Fibroblast of gingiva (primary cell): ENCODE data around the gene DYNC1I2.

ENCODE experiments used
- DNase-seq: peaks from one replicate; pipeline ENCODE4 v3.0.0-alpha.2; 2011; ENCODE audit warnings: low read depth

Gene DYNC1I2

DNA sequence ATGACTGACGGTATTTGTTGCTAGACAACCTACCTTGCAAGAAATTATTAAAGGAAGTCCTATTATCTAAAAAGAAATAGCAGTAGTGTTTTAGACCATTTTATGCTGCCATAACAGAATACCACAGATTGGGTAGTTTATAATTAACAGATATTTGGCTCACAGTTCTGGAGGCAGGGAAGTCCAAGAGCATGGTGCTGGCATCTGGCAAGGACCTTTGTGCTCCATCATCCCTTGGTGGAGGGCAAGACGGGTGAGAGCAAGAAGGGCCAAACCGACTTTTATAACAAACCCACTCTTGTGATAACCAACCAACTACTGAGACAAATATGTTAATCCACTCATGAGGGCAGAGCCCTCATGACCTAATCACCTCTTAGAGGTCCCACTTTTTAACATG is 91.2 kb downstream of the DYNC1I2 start:
- DNase-seq = no peak

DNA sequence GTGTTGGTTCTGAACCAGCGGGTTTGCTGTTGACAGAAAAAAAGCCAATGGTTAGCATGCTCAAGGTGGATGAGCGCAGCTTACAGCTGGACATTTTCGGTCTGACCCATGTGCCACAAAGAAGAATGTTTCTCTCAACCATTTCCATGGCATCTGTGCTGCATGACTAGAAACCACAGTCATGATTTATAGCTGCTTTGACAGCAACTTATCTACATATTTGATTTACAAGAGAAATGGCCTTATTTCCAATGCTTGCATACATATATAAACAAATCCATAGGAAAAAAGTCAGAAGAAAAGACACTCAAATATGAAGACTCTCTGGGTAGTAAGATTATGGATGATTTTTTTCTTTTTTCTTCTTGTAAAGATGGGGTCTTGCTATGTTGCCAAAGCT is 98.2 kb downstream of the DYNC1I2 start:
- no peak for DNase-seq

DNA sequence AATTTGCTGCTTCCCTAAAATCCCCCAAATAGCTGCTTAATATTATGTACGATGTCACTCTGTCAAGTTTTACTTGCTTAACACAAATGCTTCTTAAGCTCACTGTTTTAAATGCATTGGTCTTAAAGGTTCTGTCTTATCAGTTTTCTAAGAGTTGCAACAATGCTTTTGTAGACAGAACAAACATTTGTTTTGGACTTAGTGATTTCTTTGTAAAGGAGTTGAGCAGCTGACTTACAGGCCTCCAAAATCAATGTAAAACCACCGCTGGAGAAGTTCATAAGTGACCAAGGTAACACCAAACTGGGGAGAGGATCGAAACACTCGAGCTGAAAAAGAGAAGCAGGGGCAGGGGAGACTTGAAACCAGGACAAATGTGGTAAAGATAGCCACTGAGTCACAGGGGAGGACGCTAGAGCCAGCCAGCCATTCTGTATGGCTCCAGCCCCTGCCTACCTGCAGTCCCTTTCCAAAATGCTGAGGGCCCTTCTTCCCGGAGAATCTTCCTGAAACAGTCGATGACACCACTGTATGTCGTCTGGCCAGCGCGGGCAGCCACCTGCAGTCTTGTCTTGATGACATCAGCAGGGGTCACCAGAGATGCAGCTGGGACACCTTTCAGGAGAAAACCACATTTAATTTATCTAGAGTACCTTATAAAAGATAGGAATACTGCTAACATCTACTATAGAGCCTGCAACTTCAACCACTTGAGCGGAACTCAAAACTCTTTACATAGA is 100.2 kb downstream of the DYNC1I2 start:
- no peak for DNase-seq

DNA sequence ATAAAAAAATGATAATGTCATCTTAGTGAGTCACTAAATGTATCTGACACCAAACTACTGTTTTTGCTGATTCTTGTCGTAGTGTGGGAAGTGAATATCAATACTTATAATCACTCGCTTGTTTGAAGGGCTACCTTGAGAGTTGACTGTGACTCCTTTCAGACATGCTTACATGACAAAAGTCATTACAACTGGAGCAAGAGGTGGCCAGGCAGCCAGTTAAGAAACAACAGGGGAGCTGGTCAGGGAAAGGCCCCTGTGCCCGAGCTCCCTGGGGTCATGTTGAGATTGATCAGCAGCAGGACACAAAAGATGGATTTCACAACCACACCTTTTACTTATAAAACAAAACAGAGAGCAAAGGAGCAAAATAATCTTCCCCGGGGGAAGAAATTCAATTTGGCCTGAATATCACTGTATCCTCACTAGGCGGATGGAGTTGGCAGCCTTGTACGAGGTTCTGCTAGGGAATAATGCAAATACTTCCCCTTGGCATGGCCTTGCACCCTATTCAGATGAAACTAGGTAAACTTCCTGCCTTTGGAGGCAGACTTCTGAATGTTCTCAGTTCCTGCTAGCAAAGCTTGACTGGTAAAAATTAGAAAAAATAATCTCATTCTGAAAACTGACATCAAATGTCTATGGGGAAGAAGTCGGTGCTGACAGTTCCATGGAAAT is 101.2 kb downstream of the DYNC1I2 start:
- no peak for DNase-seq

DNA sequence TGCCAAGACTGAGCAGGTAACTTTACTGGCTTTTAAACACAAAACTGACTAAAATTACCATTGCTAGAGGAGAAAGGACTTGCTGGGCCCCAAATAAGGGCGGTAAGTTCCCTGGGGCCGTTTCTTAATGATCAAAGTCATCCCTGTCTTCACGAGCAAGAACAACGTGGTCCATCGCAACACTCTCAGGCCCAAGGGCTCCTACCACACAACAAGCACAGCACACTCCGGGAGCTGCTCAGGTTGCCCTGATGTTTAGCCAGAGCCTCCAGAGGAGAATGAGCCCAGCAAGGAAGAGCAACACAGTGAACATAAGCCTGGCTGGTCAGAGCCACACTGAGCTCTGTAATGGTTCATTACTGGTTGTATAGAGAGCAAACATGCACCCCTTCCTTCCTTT is 102.7 kb downstream of the DYNC1I2 start:
- no peak for DNase-seq

DNA sequence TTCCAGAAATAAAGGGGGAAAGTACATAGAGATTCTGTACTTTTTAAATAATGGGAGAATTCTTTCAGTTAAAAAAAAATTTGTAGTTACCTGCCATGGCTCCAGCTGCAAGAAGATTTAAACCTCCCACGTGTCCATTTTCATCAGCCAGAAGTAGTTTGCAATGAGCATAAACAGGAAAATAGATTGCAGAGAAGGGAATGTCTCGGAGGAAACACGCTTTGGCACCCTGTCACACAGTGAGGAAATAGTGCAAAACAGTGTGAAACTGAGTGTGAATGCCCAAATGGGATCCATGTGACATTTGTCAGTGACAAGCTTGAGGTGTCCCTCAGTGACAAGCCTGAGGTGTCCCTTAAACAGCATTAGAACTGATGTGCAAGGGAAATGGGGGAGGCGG is 104.1 kb downstream of the DYNC1I2 start:
- no peak for DNase-seq

DNA sequence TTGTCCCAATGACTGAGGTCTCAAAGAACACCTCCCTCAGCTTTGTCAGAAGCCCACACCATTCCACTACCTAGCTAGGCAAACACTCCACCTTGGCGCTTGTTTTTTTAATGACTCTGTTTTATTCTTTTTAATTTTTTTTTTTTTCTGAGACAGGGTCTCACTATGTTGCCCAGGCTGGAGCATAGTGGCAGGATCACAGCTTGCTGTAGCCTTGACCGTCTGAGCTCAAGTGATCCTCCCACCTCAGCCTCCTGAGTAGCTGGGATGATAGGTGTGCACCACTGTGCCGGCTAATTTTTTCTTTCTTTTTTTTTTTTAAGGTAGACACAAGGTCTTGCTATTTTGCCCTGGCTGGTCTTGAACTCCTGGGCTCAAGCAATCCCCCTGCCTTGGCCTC is 104.9 kb downstream of the DYNC1I2 start:
- DNase-seq = no peak

DNA sequence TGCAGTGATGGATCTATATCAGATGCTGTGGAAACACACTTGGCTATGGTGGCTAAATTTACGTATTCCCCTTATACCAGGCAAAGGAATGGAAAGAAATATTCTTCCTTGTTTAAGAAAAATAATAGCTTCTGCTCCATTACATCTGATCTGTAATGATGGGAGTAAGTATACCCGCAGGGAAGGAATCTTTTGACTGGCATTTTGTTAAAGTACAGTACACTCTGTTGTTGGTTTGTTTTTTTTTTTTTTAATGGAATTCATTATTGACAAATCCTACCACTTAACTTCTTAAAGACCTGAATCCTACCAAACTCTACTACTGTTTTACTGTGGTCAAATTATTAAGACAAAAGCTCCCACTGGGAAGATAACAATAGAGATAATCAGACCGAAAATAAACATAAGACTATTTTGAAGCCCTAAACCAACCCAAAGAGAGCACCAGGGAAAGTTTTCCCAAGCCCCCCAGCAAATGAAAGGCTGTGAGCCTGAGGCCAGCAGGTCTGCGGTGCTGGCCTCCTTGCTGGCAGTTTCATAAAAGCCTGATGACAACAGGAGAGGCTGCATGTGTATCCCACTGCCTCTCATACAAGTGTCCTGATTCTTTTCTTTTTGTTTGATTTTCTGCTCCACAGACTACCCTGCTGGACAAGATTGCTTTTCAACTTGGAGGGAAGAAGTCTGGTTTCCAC is 105.8 kb downstream of the DYNC1I2 start:
- no peak for DNase-seq

DNA sequence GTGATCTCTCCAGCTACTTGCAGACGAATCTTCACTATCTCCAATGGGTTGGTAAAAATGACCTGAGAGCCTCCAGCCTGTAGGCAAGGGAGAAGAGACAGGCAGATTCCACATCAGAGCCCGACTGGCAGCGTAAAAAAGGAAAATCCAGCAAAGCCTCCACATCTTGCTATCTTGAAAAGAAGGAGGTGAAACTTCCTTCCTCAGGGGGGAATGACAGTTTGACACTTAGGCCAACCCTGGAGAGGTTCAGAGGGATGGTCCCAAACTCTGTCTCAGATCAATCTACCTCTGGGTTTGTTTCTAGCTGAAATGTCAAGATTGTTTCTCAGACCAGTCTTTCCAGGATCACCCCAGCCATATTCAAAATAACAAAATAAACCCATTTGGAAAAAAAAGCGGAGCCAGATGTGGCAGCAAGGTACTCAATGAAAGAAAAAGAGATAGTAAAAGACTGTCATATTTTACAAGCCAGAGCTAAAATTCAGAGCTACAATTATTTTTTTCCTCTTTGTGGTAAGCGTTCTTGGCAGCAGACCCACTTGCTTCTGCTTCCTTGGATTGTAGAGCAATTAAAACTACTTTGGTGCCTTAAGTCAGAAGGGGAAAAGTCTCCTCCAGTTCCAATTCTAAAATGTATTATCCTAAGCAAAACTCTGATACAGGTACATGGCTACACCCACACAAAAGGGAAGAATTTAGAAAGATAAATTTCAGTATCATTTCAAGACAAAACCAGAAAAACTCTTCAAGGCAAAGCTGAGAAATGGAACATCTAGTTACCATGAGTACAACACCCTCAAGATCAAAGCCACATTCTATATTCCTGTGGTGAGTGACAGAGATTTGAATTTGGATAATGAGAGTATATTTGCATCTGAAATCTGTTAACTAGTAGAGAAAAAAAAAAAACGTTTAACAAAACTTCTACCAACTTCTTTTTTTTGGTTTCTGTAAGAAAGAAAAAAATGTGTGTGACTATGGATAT is 106.7 kb downstream of the DYNC1I2 start:
- no peak for DNase-seq

DNA sequence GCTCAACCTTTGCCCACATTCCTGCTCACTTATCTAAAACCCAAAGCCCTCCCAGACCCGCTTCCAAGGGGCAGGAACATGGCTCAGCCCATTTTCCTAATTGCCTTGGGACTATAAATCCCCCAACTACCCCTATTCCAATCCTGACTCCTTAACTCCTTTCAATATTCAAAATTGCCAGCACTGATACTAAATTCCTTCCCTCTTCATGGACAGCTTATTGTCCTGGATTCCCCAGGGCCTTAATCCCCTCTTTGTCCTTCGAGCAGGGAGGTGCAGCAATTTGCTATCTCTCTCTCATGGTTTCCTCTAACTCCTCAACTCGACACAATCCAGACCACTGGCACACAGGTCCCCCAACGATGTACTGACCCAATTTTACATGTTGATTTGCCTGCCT is 107.6 kb downstream of the DYNC1I2 start:
- no peak for DNase-seq
